ENCODE data around the gene GRK1.

Gene GRK1

GRCh38 chr13:113660066-113660465 lies 7.0 kb upstream of the GRK1 start:
- TF ChIP-seq CTCF (IDR thresholded peaks at IDR 0.05; ENCODE audit: borderline replicate concordance, insufficient read depth, low read depth, low read length), result no peak

GRCh38 chr13:113661509-113661908 lies 5.5 kb upstream of the GRK1 start:
- TF ChIP-seq CTCF (IDR thresholded peaks at IDR 0.05; ENCODE audit: borderline replicate concordance, insufficient read depth, low read depth, low read length), result no peak

More at GRCh38 chr13:113660066-113660465, 7.0 kb upstream of the GRK1 start:
- H3K4me3 ChIP-seq (ENCODE audit: low read depth, low read length), result no peak overlapping the region

GRCh38 chr13:113663934-113664333 lies 3.1 kb upstream of the GRK1 start:
- H3K4me3 ChIP-seq (ENCODE audit: low read depth, low read length), result no peak overlapping the region
- no peak for TF ChIP-seq CTCF (IDR thresholded peaks at IDR 0.05; ENCODE audit: borderline replicate concordance, insufficient read depth, low read depth, low read length)

More at GRCh38 chr13:113661509-113661908, 5.5 kb upstream of the GRK1 start:
- no peak overlapping the region for H3K4me3 ChIP-seq (ENCODE audit: low read depth, low read length)

- H3K4me3 ChIP-seq (ENCODE audit: low read depth, low read length), result no peak overlapping the region
- no peak for TF ChIP-seq CTCF (IDR thresholded peaks at IDR 0.05; ENCODE audit: borderline replicate concordance, insufficient read depth, low read depth, low read length)
These were observed 2.0 kb upstream of the GRK1 start for GRCh38 chr13:113664751-113665596.

GRCh38 chr13:113665597-113666328 lies 1.3 kb upstream of the GRK1 start:
- no peak for TF ChIP-seq CTCF (IDR thresholded peaks at IDR 0.05; ENCODE audit: borderline replicate concordance, insufficient read depth, low read depth, low read length)
- H3K4me3 ChIP-seq (ENCODE audit: low read depth, low read length), result no peak overlapping the region

- H3K4me3 ChIP-seq (ENCODE audit: low read depth, low read length), result no peak overlapping the region
- no peak for TF ChIP-seq CTCF (IDR thresholded peaks at IDR 0.05; ENCODE audit: borderline replicate concordance, insufficient read depth, low read depth, low read length)
These were observed 719 bp upstream of the GRK1 start for GRCh38 chr13:113666329-113666670.

All from GM12875 (cell line).